Hippocampal formation (tissue), 2 donors: ENCODE measurements around the gene CACNB4.
"Not testable (repeated sequence)": the region's sequence is repeated elsewhere in the genome, so short reads cannot be mapped to it uniquely, and the experiment has no call there.

ENCODE experiments used
- DNase-seq, 2 donors: peaks; one replicate each; lab custom pipeline; 2025; lab: John Stamatoyannopoulos, UW

CACNB4 gene

GRCh38 chr2:151824886-151825285 lies 274.0 kb downstream of the CACNB4 start:
- no peak for DNase-seq

- DNase-seq = no peak
Observed at GRCh38 chr2:151823651-151824050, 275.2 kb downstream of the CACNB4 start.

GRCh38 chr2:151819920-151820319 lies 278.9 kb downstream of the CACNB4 start:
- DNase-seq = no peak

- no peak for DNase-seq
Observed at GRCh38 chr2:151817929-151818328, 280.9 kb downstream of the CACNB4 start.

GRCh38 chr2:151816843-151817242 lies 282.0 kb downstream of the CACNB4 start:
- no peak for DNase-seq

- no peak for DNase-seq
Observed at GRCh38 chr2:151815821-151816489, 282.9 kb downstream of the CACNB4 start.

GRCh38 chr2:151810489-151810888 lies 288.4 kb downstream of the CACNB4 start:
- no peak for DNase-seq

- no peak for DNase-seq
Observed at GRCh38 chr2:151809073-151809383, 289.8 kb downstream of the CACNB4 start.

GRCh38 chr2:151808258-151809072 lies 290.4 kb downstream of the CACNB4 start:
- DNase-seq = peak in 1 of 2 donors; percentile 19

GRCh38 chr2:151805961-151806360 lies 292.9 kb downstream of the CACNB4 start:
- no peak for DNase-seq

- DNase-seq = no peak
Observed at GRCh38 chr2:151805343-151805742, 293.5 kb downstream of the CACNB4 start.

GRCh38 chr2:151803811-151804210 lies 295.0 kb downstream of the CACNB4 start:
- DNase-seq = no peak

- DNase-seq = no peak
Observed at GRCh38 chr2:151802315-151802714, 296.5 kb downstream of the CACNB4 start.

GRCh38 chr2:151799886-151800292 lies 299.0 kb downstream of the CACNB4 start:
- DNase-seq = no peak

GRCh38 chr2:151796774-151797173 lies 302.1 kb downstream of the CACNB4 start:
- DNase-seq = no peak

- DNase-seq = no peak
Observed at GRCh38 chr2:151795646-151796240, 303.1 kb downstream of the CACNB4 start.

- not testable (repeated sequence) for DNase-seq
Observed at GRCh38 chr2:151794422-151794821, 304.4 kb downstream of the CACNB4 start.

- DNase-seq = no peak
Observed at GRCh38 chr2:151793123-151793522, 305.7 kb downstream of the CACNB4 start.

- DNase-seq = no peak
Observed at GRCh38 chr2:151792589-151792988, 306.3 kb downstream of the CACNB4 start.

GRCh38 chr2:151791545-151791944 lies 307.3 kb downstream of the CACNB4 start:
- DNase-seq = no peak

GRCh38 chr2:151790689-151791088 lies 308.2 kb downstream of the CACNB4 start:
- DNase-seq = no peak

GRCh38 chr2:151789055-151789834 lies 309.6 kb downstream of the CACNB4 start:
- no peak for DNase-seq
